SK-N-SH (cell line): Measurements from ENCODE around the gene SPANXN3. TPM values are rescaled to one million over a fixed set of nuclear protein-coding genes. Genes with fewer than 3 reads are reported as not detected.

Experiments used
- CTCF ChIA-PET: fragments of 300-600, 350-600 bp; formaldehyde crosslinking; extraction: SDS; loops from one replicate; lab custom pipeline; 2021; lab: Yijun Ruan, JAX
- POLR2A ChIA-PET: fragments of 350-600 bp; sonication (Branson Sonifier 250); formaldehyde crosslinking; extraction: SDS; loops from one replicate; lab custom pipeline; 2020; ENCODE audit warnings: antibody characterized with exemption, inconsistent platforms; lab: Yijun Ruan, JAX
- DNase-seq: peaks from one replicate; pipeline ENCODE4 v3.0.0; 2012
- H2AFZ ChIP-seq: fragments of 200-600 bp; sonication (generic); 2 replicates; pipeline ENCODE4 v1.8.1; 2016; ENCODE audit warnings: antibody characterized with exemption, mild to moderate bottlenecking, low read depth
- H3F3A ChIP-seq: fragments of 200-600 bp; sonication (generic); replicated peaks from 2 replicates; pipeline ENCODE3; 2016; ENCODE audit warnings: antibody characterized with exemption, mild to moderate bottlenecking; ENCODE audit not compliant: insufficient read depth
- H3K27ac ChIP-seq, 2 experiments: fragments of 200-500 bp in 1 of 2; fragments of 200-600 bp in 1 of 2; sonication (Bioruptor generic) in 1 of 2; sonication (generic), shearing (Covaris generic) in 1 of 2; 2 replicates each; pipeline versions ENCODE4 v1.5.1 to v1.6.1; 2014 to 2016; ENCODE audit warnings: low read depth in 2 of 2, inconsistent platforms in 1 of 2, low read length in 1 of 2, mild to moderate bottlenecking in 1 of 2, mixed read lengths in 1 of 2
- H3K27me3 ChIP-seq: fragments of 200-600 bp; sonication (generic), shearing (Covaris generic); 2 replicates; pipeline ENCODE4 v1.6.1; 2016; ENCODE audit warnings: mixed run types; ENCODE audit not compliant: insufficient read depth
- H3K36me3 ChIP-seq, 2 experiments: fragments of 200-500 bp in 1 of 2; fragments of 200-600 bp in 1 of 2; sonication (Bioruptor generic) in 1 of 2; sonication (generic) in 1 of 2; replicated peaks in 1 of 2; 2 replicates each; pipeline versions ENCODE3 to v1.5.1; 2014 to 2016; ENCODE audit warnings: low read length in 1 of 2, mild to moderate bottlenecking in 1 of 2; ENCODE audit not compliant: insufficient read depth in 2 of 2, control insufficient read depth in 1 of 2
- H3K4me1 ChIP-seq, 2 experiments: fragments of 200-500 bp in 1 of 2; fragments of 200-600 bp in 1 of 2; sonication (Bioruptor generic) in 1 of 2; sonication (generic), shearing (Covaris generic) in 1 of 2; 2 replicates each; pipeline versions ENCODE4 v1.5.1 to v1.6.1; 2014 to 2016; ENCODE audit warnings: low read depth in 1 of 2, low read length in 1 of 2, mixed run types in 1 of 2; ENCODE audit not compliant: insufficient read depth in 2 of 2, control insufficient read depth in 1 of 2
- H3K4me2 ChIP-seq: fragments of 200-600 bp; sonication (generic), shearing (Covaris generic); 2 replicates; pipeline ENCODE4 v1.6.1; 2017; ENCODE audit warnings: mixed run types
- H3K4me3 ChIP-seq, 2 experiments: fragments of 200-500 bp in 1 of 2; fragments of 200-600 bp in 1 of 2; sonication (Bioruptor generic) in 1 of 2; sonication (generic), shearing (Covaris generic) in 1 of 2; 2 replicates each; pipeline versions ENCODE4 v1.5.1 to v1.8.1; 2014 to 2016; ENCODE audit warnings: low read depth in 2 of 2, inconsistent platforms in 1 of 2, low read length in 1 of 2, mild to moderate bottlenecking in 1 of 2, mixed read lengths in 1 of 2, moderate library complexity in 1 of 2
- H3K79me2 ChIP-seq: fragments of 200-600 bp; sonication (generic); 2 replicates; pipeline ENCODE4 v1.8.1; 2017; ENCODE audit warnings: mild to moderate bottlenecking; ENCODE audit not compliant: insufficient read depth
- H3K9ac ChIP-seq: fragments of 200-600 bp; sonication (generic); 2 replicates; pipeline ENCODE4 v1.6.1; 2017; ENCODE audit warnings: mixed run types
- H3K9me2 ChIP-seq: fragments of 200-600 bp; sonication (generic); 2 replicates; pipeline ENCODE4 v1.6.1; 2017; ENCODE audit warnings: mixed run types
- H3K9me3 ChIP-seq: fragments of 200-600 bp; sonication (generic); 2 replicates; pipeline ENCODE4 v1.6.1; 2017; ENCODE audit warnings: mixed run types, mild to moderate bottlenecking, moderate library complexity
- H4K20me1 ChIP-seq: fragments of 200-600 bp; sonication (generic); 2 replicates; pipeline ENCODE4 v1.6.1; 2017; ENCODE audit warnings: mild to moderate bottlenecking, mixed run types; ENCODE audit not compliant: insufficient read depth
- CHD2 ChIP-seq: fragments of 150-350 bp; IDR thresholded peaks from 2 replicates; pipeline ENCODE4 v1.6.1; 2018; ENCODE audit warnings: low read length; ENCODE audit not compliant: partially characterized antibody
- ELF1 ChIP-seq: IDR thresholded peaks from 2 replicates; pipeline ENCODE4 v1.4.0; 2012
- EP300 ChIP-seq, 2 experiments: IDR thresholded peaks; 2 replicates each; pipeline versions ENCODE4 v1.4.0 to v1.6.1; 2012; ENCODE audit warnings: borderline replicate concordance in 1 of 2, low read depth in 1 of 2, low read length in 1 of 2
- FOSL2 ChIP-seq: IDR thresholded peaks from 2 replicates; pipeline ENCODE4 v1.4.0; 2012; ENCODE audit warnings: low read depth, mild to moderate bottlenecking, moderate library complexity, borderline replicate concordance
- FOXM1 ChIP-seq: IDR thresholded peaks from 2 replicates; pipeline ENCODE4 v1.4.0; 2012; ENCODE audit warnings: low read depth, mild to moderate bottlenecking
- GATA2 ChIP-seq: sonication (generic); formaldehyde crosslinking; IDR thresholded peaks from 2 replicates; pipeline ENCODE4 v1.5.0; 2020; ENCODE audit warnings: mild to moderate bottlenecking, missing genetic modification reagents
- NFIC ChIP-seq: IDR thresholded peaks from 2 replicates; pipeline ENCODE4 v1.4.0; 2012; ENCODE audit warnings: borderline replicate concordance
- POLR2AphosphoS5 ChIP-seq: IDR thresholded peaks from 2 replicates; pipeline ENCODE4 v1.6.1; 2012; ENCODE audit warnings: low read depth, low read length
- RCOR1 ChIP-seq: fragments of 150-350 bp; IDR thresholded peaks from 2 replicates; pipeline ENCODE4 v1.6.1; 2017; ENCODE audit warnings: antibody characterized with exemption, low read length
- SIN3A ChIP-seq: IDR thresholded peaks from 2 replicates; pipeline ENCODE4 v1.6.1; 2012; ENCODE audit warnings: low read depth, mild to moderate bottlenecking, low read length, moderate library complexity, borderline replicate concordance
- TCF12 ChIP-seq: IDR thresholded peaks from 2 replicates; pipeline ENCODE4 v1.4.0; 2012
- TEAD4 ChIP-seq: IDR thresholded peaks from 2 replicates; pipeline ENCODE4 v1.4.0; 2012; ENCODE audit warnings: mild to moderate bottlenecking, borderline replicate concordance; ENCODE audit not compliant: insufficient read depth
- YY1 ChIP-seq: IDR thresholded peaks from 2 replicates; pipeline ENCODE4 v1.4.0; 2012; ENCODE audit warnings: low read depth, mild to moderate bottlenecking
- WGBS: methylation state at CpG from one replicate; pipeline ENCODE4 v1.1.6; 2017; ENCODE audit warnings: low lambda C conversion rate; 5-methylcytosine and 5-hydroxymethylcytosine counted together
- polyA plus RNA-seq, 3 experiments: library from polyadenylated mRNA; depleted of rRNA; stranded (reverse); fragments of >200 nt; gene quantifications; 2 replicates each; pipeline ENCODE4 v1.2.3, GENCODE V29; 2012
- TF ChIP-seq, protein P1 (sequence below): IDR thresholded peaks from 2 replicates; pipeline ENCODE4 v1.4.0; 2012; ENCODE audit warnings: low read depth, borderline replicate concordance
- TF ChIP-seq, protein P2 (sequence below): IDR thresholded peaks from 2 replicates; pipeline ENCODE4 v1.4.0; 2012; ENCODE audit warnings: low read depth, borderline replicate concordance

The SPANXN3 gene
- polyA plus RNA-seq, 1 of the 3 experiments (the other 2 are of a cell fraction) = not detected

DNA sequence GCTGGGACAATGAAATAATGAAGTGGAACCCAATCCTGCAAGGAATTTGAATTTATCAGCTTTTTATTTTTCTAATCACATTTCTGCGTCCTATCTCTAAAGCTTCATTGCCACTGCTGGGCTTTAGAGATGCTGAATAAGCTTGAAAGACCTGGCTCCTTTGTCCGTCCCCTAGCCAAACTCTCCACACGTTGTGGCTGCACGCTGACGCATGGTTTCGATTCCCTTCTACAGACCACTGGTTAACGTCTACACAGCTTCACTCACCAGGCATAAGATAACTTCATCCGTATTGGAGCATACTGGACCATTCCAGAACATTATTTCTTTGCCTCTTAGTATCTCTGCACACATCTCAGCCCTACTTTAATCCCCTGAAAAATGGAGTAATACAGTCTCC is 31.2 kb downstream of the SPANXN3 start:
- Histone ChIP-seq H3K4me2 (no peak overlapping the region), H3K4me1 (no peaks in the 10 kb centered on the region), H3F3A (no peaks in the 10 kb centered on the region), H3K4me3 (no peak overlapping the region), H3K79me2 (no peaks in the 10 kb centered on the region), H4K20me1 (no peaks in the 10 kb centered on the region), H3K9me3 (no peaks in the 10 kb centered on the region), H3K27ac (no peak overlapping the region), H3K9me2 (no peaks in the 10 kb centered on the region), H3K36me3 (no peaks in the 10 kb centered on the region), H2AFZ (no peak overlapping the region), H3K9ac (no peak overlapping the region), H3K27me3 (no peaks in the 10 kb centered on the region)
- WGBS = 2% methylated on average over 8 of the region's 8 CpGs
- CTCF ChIA-PET = no interaction called here
- DNase-seq = no peak
- TF ChIP-seq FOXM1 = no peak
- TF ChIP-seq NFIC = no peak
- TF ChIP-seq GATA2 (CRISPR knock-in tag) = no peak
- no peak for TF ChIP-seq POLR2AphosphoS5
- POLR2A ChIA-PET = no interaction called here

DNA sequence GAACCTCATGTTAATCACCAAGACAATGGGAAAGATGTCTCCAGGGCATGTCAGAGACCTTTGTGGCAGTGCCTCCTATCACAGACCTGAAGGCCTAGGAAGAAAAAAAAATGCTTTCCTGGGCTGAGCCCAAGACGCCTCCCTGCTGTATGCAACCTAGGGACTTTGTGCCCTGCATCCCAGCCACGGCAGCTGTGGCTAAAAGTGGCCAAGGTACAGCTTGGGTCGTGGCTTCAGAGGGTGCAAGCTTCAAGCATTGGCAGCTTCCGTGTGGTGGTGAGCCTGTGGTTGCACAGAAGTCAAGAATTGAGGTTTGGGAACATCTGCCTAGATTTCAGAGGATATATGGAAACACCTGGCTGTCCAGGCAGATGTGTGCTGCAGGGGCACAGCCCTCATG is 40.5 kb downstream of the SPANXN3 start:
- Histone ChIP-seq H3K9me3 (no peaks in the 10 kb centered on the region), H3K4me3 (no peak overlapping the region), H3K36me3 (no peaks in the 10 kb centered on the region), H3F3A (no peaks in the 10 kb centered on the region), H3K4me1 (no peaks in the 10 kb centered on the region), H3K27me3 (no peaks in the 10 kb centered on the region), H3K27ac (no peak overlapping the region), H3K4me2 (no peak overlapping the region), H2AFZ (no peak overlapping the region), H3K9me2 (no peaks in the 10 kb centered on the region), H3K79me2 (no peaks in the 10 kb centered on the region), H4K20me1 (no peaks in the 10 kb centered on the region), H3K9ac (no peak overlapping the region)
- ChIA-PET POLR2A (no interaction called here), CTCF (no interaction called here)
- TF ChIP-seq RCOR1 (no peak), POLR2AphosphoS5 (no peak), TEAD4 (no peak), GATA2 (CRISPR knock-in tag) (no peak), NFIC (no peak), ELF1 (no peak), TCF12 (no peak), SIN3A (no peak), YY1 (no peak), EP300 (IDR thresholded peaks at IDR 0.05; ENCODE audit: borderline replicate concordance in 1 of 2, low read depth in 1 of 2, low read length in 1 of 2) (no peak), FOSL2 (no peak), CHD2 (no peak)
- TF ChIP-seq, protein P1, sequence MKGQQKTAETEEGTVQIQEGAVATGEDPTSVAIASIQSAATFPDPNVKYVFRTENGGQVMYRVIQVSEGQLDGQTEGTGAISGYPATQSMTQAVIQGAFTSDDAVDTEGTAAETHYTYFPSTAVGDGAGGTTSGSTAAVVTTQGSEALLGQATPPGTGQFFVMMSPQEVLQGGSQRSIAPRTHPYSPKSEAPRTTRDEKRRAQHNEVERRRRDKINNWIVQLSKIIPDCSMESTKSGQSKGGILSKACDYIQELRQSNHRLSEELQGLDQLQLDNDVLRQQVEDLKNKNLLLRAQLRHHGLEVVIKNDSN = no peak
- TF ChIP-seq, protein P2, sequence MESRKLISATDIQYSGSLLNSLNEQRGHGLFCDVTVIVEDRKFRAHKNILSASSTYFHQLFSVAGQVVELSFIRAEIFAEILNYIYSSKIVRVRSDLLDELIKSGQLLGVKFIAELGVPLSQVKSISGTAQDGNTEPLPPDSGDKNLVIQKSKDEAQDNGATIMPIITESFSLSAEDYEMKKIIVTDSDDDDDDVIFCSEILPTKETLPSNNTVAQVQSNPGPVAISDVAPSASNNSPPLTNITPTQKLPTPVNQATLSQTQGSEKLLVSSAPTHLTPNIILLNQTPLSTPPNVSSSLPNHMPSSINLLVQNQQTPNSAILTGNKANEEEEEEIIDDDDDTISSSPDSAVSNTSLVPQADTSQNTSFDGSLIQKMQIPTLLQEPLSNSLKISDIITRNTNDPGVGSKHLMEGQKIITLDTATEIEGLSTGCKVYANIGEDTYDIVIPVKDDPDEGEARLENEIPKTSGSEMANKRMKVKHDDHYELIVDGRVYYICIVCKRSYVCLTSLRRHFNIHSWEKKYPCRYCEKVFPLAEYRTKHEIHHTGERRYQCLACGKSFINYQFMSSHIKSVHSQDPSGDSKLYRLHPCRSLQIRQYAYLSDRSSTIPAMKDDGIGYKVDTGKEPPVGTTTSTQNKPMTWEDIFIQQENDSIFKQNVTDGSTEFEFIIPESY = no peak
- no peak for DNase-seq
- 0% methylated on average over 4 of the region's 4 CpGs for WGBS
